NT2/D1 (cell line): ENCODE measurements around the gene PTPRB.

Source experiments
- DNase-seq: peaks from one replicate; pipeline ENCODE4 v3.0.0-alpha.2; 2011; ENCODE audit warnings: low read depth, low spot score
- H3K27me3 ChIP-seq: 2 replicates; pipeline ENCODE4 v1.6.0; 2011; ENCODE audit warnings: mild to moderate bottlenecking; ENCODE audit not compliant: insufficient read length, insufficient read depth
- H3K36me3 ChIP-seq: 2 replicates; pipeline ENCODE4 v1.6.1; 2011; ENCODE audit warnings: mild to moderate bottlenecking, low read length, mixed read lengths; ENCODE audit not compliant: insufficient read depth, insufficient read length
- H3K4me1 ChIP-seq: 2 replicates; pipeline ENCODE4 v1.5.1; 2011; ENCODE audit not compliant: insufficient read depth, insufficient read length
- H3K4me3 ChIP-seq: 2 replicates; pipeline ENCODE4 v1.5.1; 2011; ENCODE audit warnings: low read depth; ENCODE audit not compliant: insufficient read length
- H3K9ac ChIP-seq: 2 replicates; pipeline ENCODE4 v1.6.0; 2011; ENCODE audit warnings: low read depth; ENCODE audit not compliant: insufficient read length
- H3K9me3 ChIP-seq: 2 replicates; pipeline ENCODE4 v1.5.1; 2011; ENCODE audit warnings: mild to moderate bottlenecking, low read length; ENCODE audit not compliant: insufficient read depth
- SUZ12 ChIP-seq: IDR thresholded peaks from 2 replicates; pipeline ENCODE4 v1.6.1; 2011; ENCODE audit not compliant: insufficient read length, insufficient read depth; ENCODE audit errors: extremely low read depth
- YY1 ChIP-seq: IDR thresholded peaks from 2 replicates; pipeline ENCODE4 v1.6.1; 2011; ENCODE audit not compliant: insufficient read length, insufficient read depth
- ZNF274 ChIP-seq: IDR thresholded peaks from 2 replicates; pipeline ENCODE4 v1.6.1; 2011; ENCODE audit warnings: mild to moderate bottlenecking, low read depth, low read length

The PTPRB gene

DNA sequence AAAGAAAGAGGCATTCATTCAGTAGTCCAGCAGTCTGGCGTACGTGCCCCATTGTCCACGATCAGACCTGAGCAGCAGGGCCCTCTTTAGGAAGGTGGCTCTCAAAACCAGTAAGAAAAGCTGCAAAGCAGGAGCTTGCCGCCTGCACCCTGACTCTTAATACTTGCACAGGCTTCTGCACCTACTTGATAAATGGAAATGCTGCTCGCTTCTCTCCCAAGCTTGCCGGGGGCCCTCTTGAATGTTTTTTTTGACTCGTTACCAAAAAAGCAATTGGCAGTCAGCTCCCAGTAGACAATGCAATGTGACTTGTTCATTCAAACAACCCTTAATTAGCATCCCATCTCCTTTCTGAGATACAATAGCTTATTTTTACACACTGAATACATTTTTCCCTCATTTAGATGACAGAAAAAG, 27.2 kb upstream of the PTPRB start:
- no peak for TF ChIP-seq YY1
- Histone ChIP-seq H3K36me3 (no peaks in the 10 kb centered on the region), H3K4me1 (no peaks in the 10 kb centered on the region), H3K9me3 (no peaks in the 10 kb centered on the region), H3K27me3 (no peaks in the 10 kb centered on the region), H3K9ac (no peak overlapping the region), H3K4me3 (no peak overlapping the region)
- no peak for DNase-seq

DNA sequence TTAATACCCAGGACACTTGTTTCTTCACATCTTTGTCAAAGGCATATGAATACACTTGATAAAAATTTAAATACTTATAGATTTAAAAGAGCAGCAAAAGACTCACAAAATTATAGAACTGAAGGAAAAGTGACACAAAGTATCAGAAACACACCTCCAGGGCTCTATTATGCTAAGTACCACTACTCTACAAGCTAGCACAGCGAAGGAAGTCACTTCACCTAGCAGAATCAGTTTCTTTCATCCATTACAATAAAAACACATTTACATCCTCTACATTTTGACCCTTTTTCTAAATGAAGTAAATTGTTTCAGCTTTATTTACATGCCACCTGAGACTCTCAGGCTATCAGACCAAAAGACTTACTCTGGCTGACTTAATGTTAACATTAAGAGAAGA, 26.6 kb upstream of the PTPRB start:
- Histone ChIP-seq H3K36me3 (no peaks in the 10 kb centered on the region), H3K4me3 (no peak overlapping the region), H3K27me3 (no peaks in the 10 kb centered on the region), H3K4me1 (no peaks in the 10 kb centered on the region), H3K9me3 (no peaks in the 10 kb centered on the region), H3K9ac (no peak overlapping the region)
- TF ChIP-seq SUZ12 = no peak
- no peak for TF ChIP-seq YY1
- no peak for TF ChIP-seq ZNF274
- no peak for DNase-seq

DNA sequence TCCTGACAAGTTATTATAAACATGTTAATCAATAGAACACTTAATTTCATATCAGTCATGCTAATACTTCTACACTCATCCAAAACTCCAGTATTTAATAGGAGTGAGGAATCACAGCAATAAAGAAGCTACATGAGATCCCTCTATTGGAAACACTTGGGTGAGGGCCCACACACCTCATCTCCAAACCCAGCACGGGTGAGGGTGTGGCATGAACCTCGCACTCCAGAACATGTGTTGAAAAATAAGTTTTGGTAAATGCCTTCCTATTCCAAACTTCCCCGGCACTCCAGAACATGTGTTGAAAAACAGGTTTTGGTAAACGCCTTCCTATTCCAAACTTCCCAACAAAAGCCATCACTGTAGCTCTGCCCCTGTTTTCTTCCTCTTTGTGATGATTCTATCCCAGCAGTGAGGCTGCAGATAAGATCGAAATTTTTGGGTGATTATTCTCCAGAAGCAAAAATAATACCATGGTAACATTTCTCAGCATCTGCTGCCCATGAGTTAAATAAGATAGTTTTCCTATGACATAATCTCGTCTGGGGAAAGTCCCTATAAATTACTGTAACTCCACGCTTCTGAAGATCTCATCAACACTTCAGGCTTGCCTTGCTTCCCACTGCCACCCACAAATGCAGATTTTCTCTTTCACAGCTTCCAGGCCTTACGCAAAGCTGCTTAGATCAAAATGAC, 24.4 kb upstream of the PTPRB start:
- Histone ChIP-seq H3K27me3 (no peaks in the 10 kb centered on the region), H3K36me3 (no peaks in the 10 kb centered on the region), H3K4me3 (no peak overlapping the region), H3K9me3 (no peaks in the 10 kb centered on the region), H3K4me1 (no peaks in the 10 kb centered on the region), H3K9ac (no peak overlapping the region)
- no peak for TF ChIP-seq SUZ12
- no peak for TF ChIP-seq ZNF274
- TF ChIP-seq YY1 = no peak
- DNase-seq = no peak

DNA sequence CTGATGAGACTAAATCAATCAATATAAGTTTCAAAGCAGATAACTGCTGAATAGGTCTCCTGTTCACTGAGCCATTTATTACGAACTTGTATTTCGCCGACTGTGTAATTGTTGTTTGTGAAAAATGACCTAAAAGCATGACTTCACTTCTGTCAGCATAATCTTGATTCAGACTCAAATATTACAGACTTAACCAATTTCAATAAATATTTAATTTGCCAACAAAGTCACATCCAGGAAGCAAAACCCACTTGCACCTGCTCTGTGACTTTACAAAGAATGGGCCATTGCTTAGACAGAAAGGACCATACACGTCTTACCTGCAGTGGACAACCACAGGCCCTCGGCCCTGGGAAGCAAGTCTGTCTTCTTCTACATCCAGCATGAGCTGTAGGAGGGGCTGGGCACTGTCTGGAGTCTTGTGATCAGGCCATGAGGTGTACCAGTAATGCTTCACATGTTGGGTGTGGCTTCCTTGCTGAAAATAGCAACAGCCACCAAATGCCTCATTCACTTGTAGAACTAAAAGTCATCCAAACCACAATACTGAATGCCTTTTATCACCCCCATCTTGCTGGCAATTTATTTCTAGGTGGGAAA, 23.5 kb upstream of the PTPRB start:
- H3K4me1 ChIP-seq = no peaks in the 10 kb centered on the region
- H3K4me3 ChIP-seq = no peak overlapping the region
- no peak for DNase-seq
- H3K9ac ChIP-seq = no peak overlapping the region
- H3K9me3 ChIP-seq = no peaks in the 10 kb centered on the region
- H3K27me3 ChIP-seq = no peaks in the 10 kb centered on the region
- no peaks in the 10 kb centered on the region for H3K36me3 ChIP-seq
- TF ChIP-seq YY1 = no peak
- no peak for TF ChIP-seq SUZ12
- TF ChIP-seq ZNF274 = no peak

DNA sequence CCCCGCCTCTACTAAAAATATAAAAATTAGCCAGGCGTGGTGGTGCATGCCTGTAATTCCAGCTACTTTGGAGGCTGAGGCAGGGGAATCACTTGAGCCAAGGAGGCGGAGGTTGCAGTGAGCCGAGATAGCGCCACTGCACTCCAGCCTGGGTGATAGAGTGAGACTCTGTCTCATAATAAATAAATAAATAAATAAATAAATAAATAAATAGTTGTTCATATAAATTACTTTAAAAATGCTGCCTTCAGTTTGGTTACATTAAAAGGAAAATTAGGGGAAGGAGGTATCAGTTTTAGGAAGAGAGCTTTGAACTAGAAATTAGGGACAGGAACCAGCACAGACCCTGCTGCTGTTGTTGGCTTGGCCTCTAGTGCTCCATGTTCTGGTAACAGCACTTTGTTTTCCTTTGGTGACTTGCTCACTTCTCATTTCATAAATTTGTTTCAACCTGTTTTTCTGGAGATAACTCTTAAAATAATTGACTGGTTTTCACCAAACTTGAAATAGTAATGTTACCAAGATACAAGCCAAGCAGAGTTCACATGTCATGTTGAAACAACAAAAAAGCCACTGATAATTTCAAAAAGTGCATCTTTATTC, 22.9 kb upstream of the PTPRB start:
- no peak overlapping the region for H3K4me3 ChIP-seq
- no peaks in the 10 kb centered on the region for H3K36me3 ChIP-seq
- H3K9me3 ChIP-seq = no peaks in the 10 kb centered on the region
- H3K27me3 ChIP-seq = no peaks in the 10 kb centered on the region
- TF ChIP-seq ZNF274 (no peak), SUZ12 (no peak), YY1 (no peak)
- no peaks in the 10 kb centered on the region for H3K4me1 ChIP-seq
- no peak overlapping the region for H3K9ac ChIP-seq
- DNase-seq = no peak

DNA sequence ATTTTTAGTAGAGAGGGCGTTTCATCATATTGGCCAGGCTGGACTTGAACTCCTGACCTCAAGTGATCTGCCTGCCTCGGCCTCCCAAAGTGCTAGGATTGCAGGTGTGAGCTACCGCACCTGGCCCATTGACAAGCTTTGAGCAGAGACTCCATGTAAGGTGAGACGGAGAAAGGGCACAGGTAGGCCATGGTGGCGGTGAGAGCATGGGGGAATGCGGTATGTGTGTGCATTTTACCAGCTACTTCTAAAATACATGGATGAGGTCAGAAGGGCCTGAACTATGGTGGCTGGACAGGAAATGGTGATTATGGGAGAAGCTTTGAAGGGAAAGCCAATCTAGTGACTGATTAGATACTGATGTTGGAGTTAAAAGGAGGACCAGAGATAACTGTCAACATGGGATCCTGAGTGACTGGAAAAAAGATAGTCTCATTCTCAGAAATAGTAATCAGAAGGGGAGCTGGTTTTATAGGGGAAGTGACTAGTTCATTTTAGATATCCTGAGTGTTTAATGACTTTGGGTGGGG, 21.9 kb upstream of the PTPRB start:
- no peaks in the 10 kb centered on the region for H3K4me1 ChIP-seq
- no peaks in the 10 kb centered on the region for H3K9me3 ChIP-seq
- no peak overlapping the region for H3K9ac ChIP-seq
- no peak overlapping the region for H3K4me3 ChIP-seq
- TF ChIP-seq ZNF274 (no peak), YY1 (no peak), SUZ12 (no peak)
- no peaks in the 10 kb centered on the region for H3K27me3 ChIP-seq
- no peaks in the 10 kb centered on the region for H3K36me3 ChIP-seq
- no peak for DNase-seq

DNA sequence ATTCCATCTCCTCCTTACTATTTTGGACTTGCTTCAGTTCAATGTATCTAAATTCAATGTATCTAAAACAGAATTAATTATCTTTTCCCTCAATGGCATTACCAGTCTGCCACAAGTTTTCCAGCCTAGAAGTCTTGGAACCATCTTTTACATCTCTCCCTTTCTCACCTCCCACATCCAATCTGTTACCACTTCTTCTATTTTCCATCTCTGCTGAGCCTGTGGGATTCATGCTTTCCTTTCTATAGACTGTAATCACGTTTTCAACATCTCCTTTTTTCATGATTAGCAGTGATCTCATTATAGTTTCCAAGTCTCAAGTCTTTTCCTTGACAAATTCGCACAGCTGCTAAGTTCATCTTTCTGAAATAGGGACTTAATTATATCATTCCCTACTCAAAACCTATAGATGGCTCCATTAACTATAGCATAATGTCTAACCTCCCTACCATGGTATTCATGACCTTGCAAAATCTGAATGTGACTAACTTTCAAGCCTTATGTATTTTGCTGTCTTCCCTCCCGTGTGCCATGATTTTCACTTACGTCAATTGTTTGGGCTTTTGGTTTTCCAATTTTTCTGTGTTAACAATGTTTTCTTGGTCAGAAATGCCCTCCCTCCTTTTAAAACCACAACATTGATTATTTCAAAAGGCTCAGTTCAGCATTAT, 20.5 kb upstream of the PTPRB start:
- no peak for TF ChIP-seq SUZ12
- TF ChIP-seq ZNF274 = no peak
- no peak for TF ChIP-seq YY1
- Histone ChIP-seq H3K9ac (no peak overlapping the region), H3K9me3 (no peaks in the 10 kb centered on the region), H3K36me3 (no peaks in the 10 kb centered on the region), H3K4me1 (no peaks in the 10 kb centered on the region), H3K4me3 (no peak overlapping the region), H3K27me3 (no peaks in the 10 kb centered on the region)
- no peak for DNase-seq
